Measurements from ENCODE around the gene CLCA2.

GRCh38 chr1:86466986-86467385, 43.0 kb downstream of the CLCA2 start:
- TF ChIP-seq, protein P1, sequence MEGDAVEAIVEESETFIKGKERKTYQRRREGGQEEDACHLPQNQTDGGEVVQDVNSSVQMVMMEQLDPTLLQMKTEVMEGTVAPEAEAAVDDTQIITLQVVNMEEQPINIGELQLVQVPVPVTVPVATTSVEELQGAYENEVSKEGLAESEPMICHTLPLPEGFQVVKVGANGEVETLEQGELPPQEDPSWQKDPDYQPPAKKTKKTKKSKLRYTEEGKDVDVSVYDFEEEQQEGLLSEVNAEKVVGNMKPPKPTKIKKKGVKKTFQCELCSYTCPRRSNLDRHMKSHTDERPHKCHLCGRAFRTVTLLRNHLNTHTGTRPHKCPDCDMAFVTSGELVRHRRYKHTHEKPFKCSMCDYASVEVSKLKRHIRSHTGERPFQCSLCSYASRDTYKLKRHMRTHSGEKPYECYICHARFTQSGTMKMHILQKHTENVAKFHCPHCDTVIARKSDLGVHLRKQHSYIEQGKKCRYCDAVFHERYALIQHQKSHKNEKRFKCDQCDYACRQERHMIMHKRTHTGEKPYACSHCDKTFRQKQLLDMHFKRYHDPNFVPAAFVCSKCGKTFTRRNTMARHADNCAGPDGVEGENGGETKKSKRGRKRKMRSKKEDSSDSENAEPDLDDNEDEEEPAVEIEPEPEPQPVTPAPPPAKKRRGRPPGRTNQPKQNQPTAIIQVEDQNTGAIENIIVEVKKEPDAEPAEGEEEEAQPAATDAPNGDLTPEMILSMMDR (IDR thresholded peaks at IDR 0.05; ENCODE audit: insufficient read depth, low read length), result no peak
- TF ChIP-seq POLR2AphosphoS5 (IDR thresholded peaks at IDR 0.05; ENCODE audit: low read depth) (no peak), GABPA (IDR thresholded peaks at IDR 0.05; ENCODE audit: low read depth) (no peak)

Data from HL-60 (cell line).